NB4 (cell line): ENCODE data around the gene MFAP1.

ENCODE experiments used
- POLR2A ChIP-seq: IDR thresholded peaks from 2 replicates; pipeline ENCODE4 v1.6.1; 2011; ENCODE audit warnings: mild to moderate bottlenecking; ENCODE audit not compliant: insufficient read length; ENCODE audit errors: extremely low read depth
- TF ChIP-seq, protein P1 (sequence below): IDR thresholded peaks from one replicate; pipeline ENCODE4 v1.5.1; 2012; ENCODE audit warnings: low read depth, low read length

GRCh38 chr15:43776718-43777266 is 47.7 kb downstream of the MFAP1 start, which contains the start of gene ELL3:
- TF ChIP-seq, protein P1, sequence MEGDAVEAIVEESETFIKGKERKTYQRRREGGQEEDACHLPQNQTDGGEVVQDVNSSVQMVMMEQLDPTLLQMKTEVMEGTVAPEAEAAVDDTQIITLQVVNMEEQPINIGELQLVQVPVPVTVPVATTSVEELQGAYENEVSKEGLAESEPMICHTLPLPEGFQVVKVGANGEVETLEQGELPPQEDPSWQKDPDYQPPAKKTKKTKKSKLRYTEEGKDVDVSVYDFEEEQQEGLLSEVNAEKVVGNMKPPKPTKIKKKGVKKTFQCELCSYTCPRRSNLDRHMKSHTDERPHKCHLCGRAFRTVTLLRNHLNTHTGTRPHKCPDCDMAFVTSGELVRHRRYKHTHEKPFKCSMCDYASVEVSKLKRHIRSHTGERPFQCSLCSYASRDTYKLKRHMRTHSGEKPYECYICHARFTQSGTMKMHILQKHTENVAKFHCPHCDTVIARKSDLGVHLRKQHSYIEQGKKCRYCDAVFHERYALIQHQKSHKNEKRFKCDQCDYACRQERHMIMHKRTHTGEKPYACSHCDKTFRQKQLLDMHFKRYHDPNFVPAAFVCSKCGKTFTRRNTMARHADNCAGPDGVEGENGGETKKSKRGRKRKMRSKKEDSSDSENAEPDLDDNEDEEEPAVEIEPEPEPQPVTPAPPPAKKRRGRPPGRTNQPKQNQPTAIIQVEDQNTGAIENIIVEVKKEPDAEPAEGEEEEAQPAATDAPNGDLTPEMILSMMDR, result no peak
- TF ChIP-seq POLR2A, result peak; percentile 65
